T-helper 22 cell (primary cell): ENCODE data around the gene TTLL11.
"Not testable (repeated sequence)": the region's sequence is repeated elsewhere in the genome, so short reads cannot be mapped to it uniquely, and the experiment has no call there.

Experiments
- DNase-seq: peaks from one replicate; pipeline ENCODE4 v3.0.0-alpha.2; 2020; ENCODE audit warnings: low read depth

Gene TTLL11

DNA sequence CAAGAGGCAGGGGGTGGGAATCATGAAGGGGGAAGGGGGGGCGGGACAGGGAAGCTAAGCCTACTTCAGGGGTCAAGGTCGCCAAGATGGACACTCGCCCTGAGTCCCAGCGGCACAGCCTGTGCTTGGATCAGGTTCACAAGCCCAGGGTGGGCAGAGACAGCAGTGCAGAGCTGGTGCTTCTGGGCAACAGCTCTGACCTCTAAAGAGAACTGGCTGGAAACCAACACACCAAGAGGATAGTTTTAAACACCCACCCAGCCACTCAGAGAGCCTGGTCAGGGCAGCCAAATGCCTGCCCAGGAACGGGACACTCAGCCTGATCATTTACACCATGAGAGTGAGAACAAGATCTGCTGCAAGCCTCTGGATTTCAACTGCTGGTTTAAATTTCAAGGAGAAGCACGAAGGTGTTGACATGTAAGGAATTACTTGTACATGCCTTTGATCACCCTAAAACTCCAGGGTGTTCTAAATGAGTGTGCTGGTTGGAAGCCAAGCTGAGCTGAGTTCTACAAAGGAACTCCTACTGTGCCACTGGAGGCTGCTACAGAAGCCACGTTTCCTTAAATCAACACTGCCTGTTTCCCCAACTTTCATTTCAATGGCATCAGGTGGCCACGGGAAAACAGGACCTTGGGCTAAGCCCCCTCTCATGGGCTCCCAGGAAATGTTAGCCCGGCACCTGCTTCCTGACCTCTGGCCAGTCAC lies 91.5 kb downstream of the TTLL11 start:
- no peak for DNase-seq

DNA sequence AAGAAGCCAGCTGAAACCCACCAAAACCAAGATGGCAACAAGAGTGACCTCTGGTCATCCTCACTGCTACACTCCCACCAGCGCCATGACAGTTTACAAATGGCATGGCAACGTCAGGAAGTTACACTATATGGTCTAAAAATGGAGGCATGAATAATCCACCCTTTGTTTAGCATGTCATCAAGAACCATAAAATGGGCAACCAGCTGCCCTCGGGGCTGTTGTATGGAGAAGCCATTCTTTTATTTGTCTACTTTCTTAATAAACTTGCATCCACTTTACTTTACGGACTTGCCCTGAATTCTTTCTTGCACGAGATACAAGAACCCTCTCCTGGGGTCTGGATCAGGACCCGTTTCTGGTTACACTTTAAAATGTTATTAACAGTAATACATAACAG lies 92.6 kb downstream of the TTLL11 start:
- DNase-seq = not testable (repeated sequence)

GRCh38 chr9:121999556-121999955 lies 93.6 kb downstream of the TTLL11 start:
- no peak for DNase-seq

DNA sequence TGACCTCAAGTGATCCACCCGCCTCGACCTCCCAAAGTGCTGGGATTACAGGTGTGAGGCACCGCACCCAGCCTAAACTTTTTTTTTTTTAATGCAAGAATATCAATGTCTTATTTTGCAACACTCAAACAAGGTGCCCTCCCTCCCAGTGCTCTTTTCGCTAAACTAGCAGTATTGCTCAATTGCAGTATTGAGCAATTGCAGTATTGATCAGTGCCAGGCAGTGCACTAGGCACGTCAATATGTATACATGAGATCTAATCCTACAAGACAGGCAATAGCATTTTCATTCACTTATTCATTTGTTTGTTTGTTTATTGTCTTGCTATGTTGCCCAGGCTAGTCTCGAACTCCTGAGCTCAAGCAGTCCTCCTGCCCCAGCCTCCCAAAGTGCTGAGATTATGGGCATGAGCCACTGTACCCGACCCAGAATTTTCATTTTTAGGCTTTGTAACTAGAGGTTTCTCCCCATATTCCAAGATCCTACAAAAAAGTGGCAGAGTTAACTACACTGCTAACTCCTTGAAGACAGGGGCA lies 94.5 kb downstream of the TTLL11 start:
- DNase-seq = no peak

- DNase-seq = no peak
Measured at GRCh38 chr9:121997791-121998190, 95.3 kb downstream of the TTLL11 start.

DNA sequence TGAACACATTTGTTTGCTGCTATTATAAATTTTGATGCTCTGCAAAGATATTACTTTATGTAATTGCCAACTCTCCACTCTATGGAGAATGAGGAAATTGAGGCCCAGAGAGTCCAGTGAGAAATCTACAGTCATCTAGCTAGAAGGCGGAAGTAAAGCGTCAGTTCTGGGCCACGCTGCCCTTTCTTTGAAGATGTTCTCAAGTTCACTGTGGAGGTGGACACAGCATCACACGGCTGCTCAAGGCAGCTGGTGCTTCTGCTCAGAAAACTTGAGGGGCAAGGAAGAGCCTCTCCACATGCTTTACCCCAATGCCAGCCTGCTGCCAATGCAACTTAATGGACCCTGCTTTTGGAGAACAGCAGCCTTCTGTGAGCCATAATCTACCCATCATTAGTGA lies 96.3 kb downstream of the TTLL11 start:
- no peak for DNase-seq

DNA sequence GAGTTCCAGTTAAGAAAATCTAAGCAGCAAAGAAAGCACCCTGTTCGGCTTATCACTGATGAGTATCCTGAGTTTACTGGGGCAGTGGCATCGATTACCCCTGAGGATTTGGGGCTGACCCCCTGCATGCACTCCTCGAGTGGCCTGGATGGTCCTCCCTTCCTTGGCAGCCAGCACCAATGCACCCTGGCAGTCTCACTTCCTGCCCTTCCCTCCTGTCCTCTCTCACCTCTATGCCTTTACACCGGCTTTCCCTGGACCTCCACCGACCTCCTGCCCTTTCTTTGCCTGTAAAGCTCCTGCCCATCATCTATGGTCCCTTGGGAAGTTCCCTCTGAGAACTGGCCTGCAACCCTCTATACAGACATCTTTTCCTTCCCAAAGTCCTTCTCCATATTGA lies 97.1 kb downstream of the TTLL11 start:
- DNase-seq = no peak

- no peak for DNase-seq
Measured at GRCh38 chr9:121992571-121993212, 100.4 kb downstream of the TTLL11 start.

DNA sequence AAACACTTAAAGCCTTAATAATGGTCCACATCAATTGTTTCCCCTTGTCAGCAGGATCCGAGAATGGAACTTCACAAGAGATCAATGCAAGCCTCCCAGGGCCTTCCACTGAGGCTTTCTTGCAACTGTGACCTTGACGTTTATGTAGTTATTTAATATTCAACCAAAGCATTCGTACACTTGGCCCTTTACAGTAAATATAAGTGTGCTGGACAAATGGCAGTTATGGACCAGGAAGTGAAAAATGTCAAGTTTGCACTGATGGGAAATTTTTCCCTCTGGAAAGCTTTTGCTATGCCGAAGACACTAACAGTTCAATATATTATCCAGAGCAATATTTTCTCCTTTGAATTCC lies 101.8 kb downstream of the TTLL11 start:
- DNase-seq = no peak

- no peak for DNase-seq
Measured at GRCh38 chr9:121990600-121991306, 102.4 kb downstream of the TTLL11 start.

DNA sequence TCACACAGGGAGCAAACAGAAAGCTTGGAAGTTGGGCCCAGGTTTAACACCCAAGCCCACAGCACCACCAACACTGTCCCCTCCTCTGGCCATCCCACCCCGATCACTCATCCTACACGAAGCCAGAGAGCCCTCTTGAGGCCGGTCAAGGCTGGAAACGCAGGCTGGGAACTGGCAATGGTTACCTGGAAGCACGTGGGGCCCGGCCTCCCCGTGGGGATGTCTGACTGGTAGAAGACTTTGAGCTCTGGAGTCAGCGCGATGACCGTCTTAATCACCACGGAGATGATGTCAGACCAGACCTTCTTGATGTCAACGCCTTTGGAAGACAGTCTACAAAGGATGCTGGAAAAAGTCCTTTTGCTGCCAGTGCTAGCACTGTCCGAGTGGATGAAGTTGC lies 104.1 kb downstream of the TTLL11 start:
- DNase-seq = no peak

DNA sequence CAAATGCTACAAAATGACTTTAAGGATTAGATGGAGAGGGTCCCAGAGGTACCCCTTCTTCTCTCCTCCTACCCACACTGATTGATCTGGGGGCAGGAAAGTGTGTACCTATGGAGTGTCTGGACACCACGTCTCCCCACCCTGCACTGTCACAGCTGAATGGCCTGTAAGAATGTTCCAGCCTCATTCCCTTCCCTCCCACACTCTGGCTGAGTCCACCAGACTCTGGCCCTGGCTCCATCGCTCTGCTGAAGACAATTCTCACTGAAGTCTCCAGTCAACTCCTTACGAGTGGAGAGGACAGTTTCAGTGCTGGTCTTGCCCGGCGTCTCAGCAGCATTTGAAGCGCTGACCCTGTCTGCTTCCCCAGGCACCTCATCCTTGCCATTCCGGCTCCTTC lies 105.8 kb downstream of the TTLL11 start:
- no peak for DNase-seq

GRCh38 chr9:121985792-121986494 lies 107.2 kb downstream of the TTLL11 start:
- DNase-seq = no peak

GRCh38 chr9:121984726-121985402 lies 108.2 kb downstream of the TTLL11 start:
- no peak for DNase-seq

GRCh38 chr9:121983736-121984135 lies 109.4 kb downstream of the TTLL11 start:
- DNase-seq = no peak

DNA sequence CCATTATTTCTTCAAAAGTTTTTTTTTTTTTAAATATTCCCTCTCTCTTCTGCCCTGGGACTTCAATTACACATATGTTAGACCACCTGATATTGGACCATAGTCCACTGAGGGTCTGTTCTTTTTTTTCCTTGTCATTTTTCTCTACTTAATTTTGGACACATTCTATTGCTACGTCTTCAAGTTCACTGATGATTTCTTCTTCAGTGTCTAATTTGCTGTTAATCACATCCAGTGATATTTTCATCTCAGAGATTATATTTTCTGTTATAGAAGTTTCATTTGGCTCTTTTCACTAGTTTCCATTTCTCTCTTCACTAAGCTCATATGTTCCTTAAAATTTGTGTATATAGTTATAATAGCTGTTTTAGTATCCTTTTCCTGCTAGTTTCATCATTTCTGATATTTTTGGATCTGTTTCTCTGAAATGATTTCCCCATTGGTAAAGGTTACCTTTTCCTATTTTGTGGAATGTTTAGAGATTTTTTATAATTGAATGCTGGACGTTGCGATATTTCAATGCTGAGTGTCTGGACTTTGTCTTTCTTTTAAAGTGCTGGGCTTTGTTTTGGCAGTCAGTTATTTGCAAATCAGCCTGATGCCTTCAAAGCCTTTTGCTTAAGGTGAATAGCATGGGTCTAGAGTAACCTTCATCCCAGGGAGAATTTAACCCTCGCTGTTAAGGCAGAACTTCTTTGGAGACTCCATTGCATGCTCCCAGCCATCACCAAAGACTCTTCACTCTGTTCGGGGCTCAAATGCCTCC lies 111.8 kb downstream of the TTLL11 start:
- DNase-seq = no peak

DNA sequence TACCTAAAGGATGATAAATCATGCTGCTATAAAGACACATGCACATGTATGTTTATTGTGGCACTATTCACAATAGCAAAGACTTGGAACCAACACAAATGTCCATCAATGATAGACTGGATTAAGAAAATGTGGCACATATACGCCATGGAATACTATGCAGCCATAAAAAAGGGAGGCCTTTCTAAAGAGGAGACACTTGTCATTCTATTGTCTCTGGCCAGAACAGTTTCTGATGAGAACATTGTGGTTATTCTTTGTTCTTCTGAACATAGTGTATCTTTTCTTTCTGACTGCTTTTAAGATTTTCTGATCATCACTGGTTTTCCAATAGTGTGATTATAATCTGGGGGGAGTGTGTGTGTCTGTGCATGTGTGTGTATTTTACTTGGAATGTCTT lies 112.4 kb downstream of the TTLL11 start:
- DNase-seq = not testable (repeated sequence)

DNA sequence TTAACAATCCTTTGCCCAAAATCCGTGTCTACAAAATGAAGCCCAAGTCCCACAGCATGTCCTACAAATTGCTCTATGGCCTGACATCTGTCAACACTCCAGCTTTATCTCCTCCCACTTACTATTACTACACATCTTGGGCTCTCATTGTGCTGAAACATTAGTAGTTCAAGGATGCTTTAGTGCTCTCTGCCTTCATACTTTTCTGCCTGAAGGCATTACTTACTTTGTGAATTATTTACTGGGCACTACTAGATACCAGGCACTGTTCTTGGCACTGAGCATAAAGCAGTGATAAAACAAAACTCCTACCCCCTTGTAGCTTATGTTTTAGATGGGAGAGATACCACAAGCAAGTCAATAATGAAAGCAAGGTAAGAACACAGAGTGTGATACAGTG lies 113.4 kb downstream of the TTLL11 start:
- no peak for DNase-seq

DNA sequence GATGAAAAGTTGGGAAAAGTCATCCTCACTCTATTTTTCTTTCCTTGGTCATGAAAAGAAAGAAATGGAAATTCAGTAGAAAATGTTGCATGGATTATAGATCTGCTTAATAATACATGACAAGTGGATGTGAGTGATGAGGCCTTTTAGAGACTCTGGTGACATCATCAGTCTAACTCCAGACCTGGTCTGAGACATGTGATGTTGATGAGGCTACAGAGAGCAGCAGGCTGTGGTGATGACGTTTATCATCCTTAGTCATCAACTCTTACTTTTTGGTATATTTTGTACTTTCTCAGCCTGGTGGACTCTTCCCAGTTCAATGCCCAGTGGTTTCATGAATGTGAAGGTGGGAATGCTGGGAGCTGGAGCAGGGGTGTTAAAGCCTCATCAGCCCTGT lies 116.4 kb downstream of the TTLL11 start:
- DNase-seq = no peak

DNA sequence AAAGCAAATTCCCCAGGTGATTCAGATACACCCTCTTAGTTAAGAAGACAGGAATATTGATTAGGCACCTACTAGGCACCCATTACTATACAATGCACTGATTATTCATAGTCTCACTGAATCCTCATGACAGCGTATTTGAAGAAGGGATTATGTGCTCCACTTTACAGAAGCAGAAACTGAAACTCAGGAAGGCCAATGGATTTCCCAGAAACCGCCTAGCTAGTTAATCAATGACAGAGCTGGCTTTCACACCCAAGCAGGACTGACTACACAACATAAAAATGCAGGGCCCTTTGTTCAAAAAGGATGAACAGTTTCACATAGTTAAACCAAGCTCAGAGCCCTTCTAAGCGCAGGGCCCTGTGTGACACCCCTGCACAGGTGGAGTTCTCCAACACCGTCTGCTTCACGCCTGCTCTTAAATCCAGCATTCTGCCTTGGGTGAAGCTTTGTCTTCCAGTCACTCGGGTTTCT lies 117.3 kb downstream of the TTLL11 start:
- DNase-seq = no peak

DNA sequence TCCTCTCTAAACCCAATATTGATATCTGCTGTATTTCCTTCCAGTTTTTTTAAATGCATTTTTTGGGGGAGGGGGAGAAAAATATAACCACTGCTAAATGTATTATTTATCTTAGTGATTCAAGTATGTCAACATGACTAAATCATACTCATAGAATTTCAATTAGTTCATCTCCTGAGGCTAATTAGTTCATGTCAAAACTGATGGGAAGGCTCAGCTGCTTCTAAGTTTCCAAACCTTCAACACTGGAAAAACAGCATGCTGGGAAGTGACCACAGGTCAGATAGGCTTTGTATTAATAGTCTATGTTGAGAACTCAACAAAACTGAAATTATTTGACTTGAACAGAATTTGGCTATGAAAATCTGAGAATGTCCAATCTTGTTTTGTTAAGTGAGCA lies 118.7 kb downstream of the TTLL11 start:
- DNase-seq = no peak
